Uterus (tissue), 2 donors: ENCODE results near the gene UST.

Experiments used
- CTCF ChIP-seq, 4 experiments: fragments of 200-600 bp in 2 of 4; fragments of 450-650 bp in 2 of 4; sonication (generic) in 2 of 4; IDR thresholded peaks; one replicate each; pipeline ENCODE4 v1.5.1; 2016 to 2019; ENCODE audit warnings: antibody characterized with exemption in 4 of 4, mild to moderate bottlenecking in 2 of 4, moderate library complexity in 1 of 4
- POLR2A ChIP-seq, 2 donors: fragments of 450-650 bp; IDR thresholded peaks; one replicate each; pipeline ENCODE4 v1.6.1; 2016; ENCODE audit warnings: antibody characterized with exemption in 2 of 2, mild to moderate bottlenecking in 1 of 2, moderate library complexity in 1 of 2

- TF ChIP-seq CTCF (IDR thresholded peaks at IDR 0.05) = no peak
- TF ChIP-seq POLR2A (IDR thresholded peaks at IDR 0.05) = no peak
These were observed 242.8 kb downstream of the UST start for GRCh38 chr6:148989585-148989984.
